Smooth muscle cell (in vitro differentiated cells): ENCODE data around the gene SQSTM1. TPM values are rescaled to one million over a fixed set of nuclear protein-coding genes. Genes with fewer than 3 reads are reported as not detected.

ENCODE experiments used
- DNase-seq: peaks from one replicate; lab custom pipeline; 2025; ENCODE audit not compliant: unreplicated experiment; lab: John Stamatoyannopoulos, UW
- H2AFZ ChIP-seq: fragments of 200-600 bp; sonication (generic); 2 replicates; pipeline ENCODE4 v1.6.0; 2016; ENCODE audit warnings: antibody characterized with exemption, low read depth, mild to moderate bottlenecking
- H3F3A ChIP-seq: fragments of 200-600 bp; sonication (generic); 2 replicates; pipeline ENCODE4 v1.6.0; 2017; ENCODE audit warnings: antibody characterized with exemption, low read depth
- H3K27ac ChIP-seq: fragments of 200-600 bp; sonication (generic); 2 replicates; pipeline ENCODE4 v1.5.1; 2016; ENCODE audit warnings: low read depth, mild to moderate bottlenecking
- H3K27me3 ChIP-seq: fragments of 200-600 bp; sonication (generic); 2 replicates; pipeline ENCODE4 v1.6.1; 2016; ENCODE audit warnings: low read depth, mild to moderate bottlenecking
- H3K36me3 ChIP-seq: fragments of 200-600 bp; sonication (generic); 2 replicates; pipeline ENCODE4 v1.5.1; 2016; ENCODE audit warnings: low read depth
- H3K4me1 ChIP-seq: fragments of 200-600 bp; sonication (generic); 2 replicates; pipeline ENCODE4 v1.5.1; 2016; ENCODE audit warnings: low read depth
- H3K4me2 ChIP-seq: fragments of 200-600 bp; sonication (generic); 2 replicates; pipeline ENCODE4 v1.6.0; 2016; ENCODE audit warnings: mild to moderate bottlenecking
- H3K4me3 ChIP-seq: fragments of 200-600 bp; sonication (generic); 2 replicates; pipeline ENCODE4 v1.5.1; 2016; ENCODE audit warnings: mild to moderate bottlenecking
- H3K79me2 ChIP-seq: fragments of 200-600 bp; sonication (generic); 2 replicates; pipeline ENCODE4 v1.6.0; 2016; ENCODE audit warnings: low read depth, mild to moderate bottlenecking
- H3K9ac ChIP-seq: fragments of 200-600 bp; sonication (generic); 2 replicates; pipeline ENCODE4 v1.6.0; 2016; ENCODE audit warnings: low read depth
- H3K9me3 ChIP-seq: fragments of 200-600 bp; sonication (generic); replicated peaks from 2 replicates; pipeline ENCODE4 v1.5.1; 2016; ENCODE audit warnings: low read depth
- H4K20me1 ChIP-seq: fragments of 200-600 bp; sonication (generic); 2 replicates; pipeline ENCODE4 v1.6.0; 2016; ENCODE audit warnings: low read depth
- CTCF ChIP-seq: fragments of 200-600 bp; sonication (generic); IDR thresholded peaks from 2 replicates; pipeline ENCODE4 v1.5.1; 2017; ENCODE audit warnings: borderline replicate concordance, mild to moderate bottlenecking, antibody characterized with exemption; ENCODE audit not compliant: insufficient read depth, poor library complexity, severe bottlenecking
- WGBS: methylation state at CpG from one replicate; pipeline ENCODE4 v1.1.7; 2016; ENCODE audit warnings: low lambda C conversion rate; 5-methylcytosine and 5-hydroxymethylcytosine counted together
- polyA plus RNA-seq: library from polyadenylated mRNA; unstranded; fragments of >200 nt; fragmentation: Nextera tagmentation; extraction: Ambion mirVana; gene quantifications from 2 replicates; pipeline ENCODE4 v1.2.1, GENCODE V29; 2016
- total RNA-seq: library from RNA; depleted of rRNA; stranded (reverse); fragments of >200 nt; gene quantifications from 2 replicates; pipeline ENCODE4 v1.2.3, GENCODE V29; 2014

SQSTM1 gene
- total and polyA plus RNA-seq, 2 experiments from 2014 or later = 114 to 159 TPM

- no peak for DNase-seq
- WGBS = 84% methylated on average over 9 of the region's 9 CpGs
- peaks cover 5% of the 10 kb centered on the region for H3K36me3 ChIP-seq
These were observed 42.8 kb upstream of the SQSTM1 start for GRCh38 chr5:179777909-179778308.

GRCh38 chr5:179778591-179778990, 42.1 kb upstream of the SQSTM1 start:
- no peaks in the 10 kb centered on the region for H3K4me1 ChIP-seq
- peaks cover 3% of the 10 kb centered on the region for H4K20me1 ChIP-seq
- H3K36me3 ChIP-seq = peaks cover 5% of the 10 kb centered on the region
- TF ChIP-seq CTCF = no peak
- no peak overlapping the region for H3K27ac ChIP-seq
- no peak for DNase-seq
- no peak overlapping the region for H3K4me2 ChIP-seq
- H2AFZ ChIP-seq = no peak overlapping the region
- H3F3A ChIP-seq = no peaks in the 10 kb centered on the region
- H3K27me3 ChIP-seq = no peaks in the 10 kb centered on the region
- H3K79me2 ChIP-seq = peaks cover 5% of the 10 kb centered on the region
- H3K4me3 ChIP-seq = no peak overlapping the region
- no peaks in the 10 kb centered on the region for H3K9me3 ChIP-seq
- no peak overlapping the region for H3K9ac ChIP-seq
- 98% methylated on average over 5 of the region's 5 CpGs for WGBS

More at GRCh38 chr5:179777909-179778308, 42.8 kb upstream of the SQSTM1 start:
- H3F3A ChIP-seq = no peaks in the 10 kb centered on the region
- H3K4me1 ChIP-seq = no peaks in the 10 kb centered on the region
- peaks cover 5% of the 10 kb centered on the region for H3K79me2 ChIP-seq
- H2AFZ ChIP-seq = no peak overlapping the region
- no peak overlapping the region for H3K9ac ChIP-seq
- no peaks in the 10 kb centered on the region for H3K9me3 ChIP-seq
- H4K20me1 ChIP-seq = peaks cover 3% of the 10 kb centered on the region
- no peak overlapping the region for H3K27ac ChIP-seq
- no peak overlapping the region for H3K4me2 ChIP-seq
- H3K4me3 ChIP-seq = no peak overlapping the region
- no peak for TF ChIP-seq CTCF
- no peaks in the 10 kb centered on the region for H3K27me3 ChIP-seq

GRCh38 chr5:179779826-179780225, 40.9 kb upstream of the SQSTM1 start:
- no peak for DNase-seq
- Histone ChIP-seq H3K79me2 (peaks cover 5% of the 10 kb centered on the region), H3K27me3 (no peaks in the 10 kb centered on the region), H2AFZ (no peak overlapping the region), H4K20me1 (peaks cover 3% of the 10 kb centered on the region), H3K27ac (no peak overlapping the region), H3K4me2 (no peak overlapping the region), H3K4me3 (no peak overlapping the region), H3K9me3 (no peaks in the 10 kb centered on the region), H3K4me1 (no peaks in the 10 kb centered on the region), H3K9ac (no peak overlapping the region), H3F3A (no peaks in the 10 kb centered on the region), H3K36me3 (peaks cover 3% of the 10 kb centered on the region)
- 97% methylated on average over 4 of the region's 4 CpGs for WGBS
- no peak for TF ChIP-seq CTCF

- Histone ChIP-seq H3K4me1 (no peaks in the 10 kb centered on the region), H3K79me2 (peaks cover 5% of the 10 kb centered on the region), H3K4me3 (no peak overlapping the region), H3K9me3 (no peaks in the 10 kb centered on the region), H3K4me2 (no peak overlapping the region), H3F3A (no peaks in the 10 kb centered on the region), H4K20me1 (peaks cover 3% of the 10 kb centered on the region), H3K36me3 (no peaks in the 10 kb centered on the region), H3K27me3 (no peaks in the 10 kb centered on the region), H3K9ac (no peak overlapping the region), H3K27ac (no peak overlapping the region), H2AFZ (no peak overlapping the region)
- DNase-seq = no peak
- TF ChIP-seq CTCF = no peak
- 67% methylated on average over 7 of the region's 7 CpGs for WGBS
These were observed 40.3 kb upstream of the SQSTM1 start for GRCh38 chr5:179780362-179780761.
